GOT3 (cell line): Measurements from ENCODE around the gene PYGM.
"Not testable (repeated sequence)": the region's sequence is repeated elsewhere in the genome, so short reads cannot be mapped to it uniquely, and the experiment has no call there.

Experiments
- DNase-seq: peaks from one replicate; lab custom pipeline; 2025; ENCODE audit warnings: mixed read lengths; lab: John Stamatoyannopoulos, UW

Gene PYGM

DNA sequence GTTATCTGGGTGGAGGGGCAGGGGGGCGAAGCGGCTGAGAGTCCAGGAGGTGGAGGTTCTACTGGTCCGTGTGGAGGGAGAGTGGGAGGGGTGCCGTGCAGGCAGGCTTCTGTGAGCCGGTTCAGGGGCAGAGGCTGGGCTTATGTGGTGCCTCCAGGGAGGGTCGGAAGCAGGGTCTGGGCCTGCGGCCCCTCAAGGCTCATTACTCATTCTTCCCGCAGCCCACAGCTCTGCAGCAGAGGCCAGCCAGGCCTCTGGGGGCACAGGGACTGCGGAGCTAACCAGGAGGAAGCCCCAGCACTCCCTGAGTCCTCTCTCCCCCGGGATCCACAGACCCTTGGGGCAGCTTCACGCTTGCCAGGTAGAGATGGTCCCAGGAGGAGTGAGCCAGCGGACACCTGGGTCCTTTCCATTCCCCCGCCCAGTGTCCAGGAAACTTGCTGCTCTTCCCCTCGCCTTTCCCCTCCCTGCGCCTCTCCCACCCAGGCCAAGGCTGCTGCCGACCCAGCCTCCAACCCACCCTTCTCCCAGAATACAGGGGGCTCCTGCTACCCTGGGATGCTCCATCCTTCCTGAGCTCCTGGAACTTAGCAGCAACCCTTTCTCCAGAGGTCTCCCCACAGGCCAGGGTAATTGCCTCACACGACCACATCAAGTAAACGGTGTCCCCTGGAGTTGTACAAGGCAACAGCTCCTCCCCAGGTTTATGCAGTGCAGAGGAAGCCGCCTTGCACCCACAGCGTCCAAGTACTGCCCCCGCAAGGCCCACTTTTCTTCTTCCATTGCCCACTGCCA is 43.1 kb downstream of the PYGM start:
- DNase-seq, result no peak

GRCh38 chr11:64715756-64716472 is 43.9 kb downstream of the PYGM start:
- no peak for DNase-seq

- no peak for DNase-seq
These were observed 44.7 kb downstream of the PYGM start for GRCh38 chr11:64715110-64715509.

- DNase-seq, result no peak
These were observed 45.1 kb downstream of the PYGM start for GRCh38 chr11:64714666-64715065.

DNA sequence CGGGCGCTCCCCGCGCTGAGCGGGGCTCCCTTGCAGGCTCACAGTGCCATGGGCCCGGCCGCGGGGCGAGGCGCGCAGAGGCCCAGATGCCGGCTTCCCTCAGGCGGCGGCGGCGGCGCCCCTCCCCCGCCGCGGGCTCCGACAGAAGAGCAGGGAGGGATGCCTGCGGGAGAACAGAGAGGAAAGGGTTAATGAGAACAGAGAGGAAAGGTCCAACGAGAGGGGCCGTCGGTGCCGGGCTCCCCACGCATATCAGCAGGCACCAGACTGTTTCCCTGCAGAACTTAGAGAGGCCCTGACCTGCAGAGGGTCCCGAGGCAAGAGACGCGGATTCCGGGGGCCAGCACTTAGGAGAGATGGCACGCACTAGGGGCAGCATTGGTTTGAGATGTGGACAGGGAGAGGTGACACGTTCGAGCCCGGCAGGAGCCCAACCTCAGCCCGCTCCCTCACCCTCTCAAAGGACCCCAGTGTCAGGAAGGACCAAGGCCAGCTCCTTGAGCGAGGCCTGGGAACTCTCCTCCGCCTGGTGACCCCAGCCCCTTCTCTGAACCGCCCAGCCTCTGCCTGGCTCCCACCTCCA is 45.9 kb downstream of the PYGM start:
- no peak for DNase-seq

DNA sequence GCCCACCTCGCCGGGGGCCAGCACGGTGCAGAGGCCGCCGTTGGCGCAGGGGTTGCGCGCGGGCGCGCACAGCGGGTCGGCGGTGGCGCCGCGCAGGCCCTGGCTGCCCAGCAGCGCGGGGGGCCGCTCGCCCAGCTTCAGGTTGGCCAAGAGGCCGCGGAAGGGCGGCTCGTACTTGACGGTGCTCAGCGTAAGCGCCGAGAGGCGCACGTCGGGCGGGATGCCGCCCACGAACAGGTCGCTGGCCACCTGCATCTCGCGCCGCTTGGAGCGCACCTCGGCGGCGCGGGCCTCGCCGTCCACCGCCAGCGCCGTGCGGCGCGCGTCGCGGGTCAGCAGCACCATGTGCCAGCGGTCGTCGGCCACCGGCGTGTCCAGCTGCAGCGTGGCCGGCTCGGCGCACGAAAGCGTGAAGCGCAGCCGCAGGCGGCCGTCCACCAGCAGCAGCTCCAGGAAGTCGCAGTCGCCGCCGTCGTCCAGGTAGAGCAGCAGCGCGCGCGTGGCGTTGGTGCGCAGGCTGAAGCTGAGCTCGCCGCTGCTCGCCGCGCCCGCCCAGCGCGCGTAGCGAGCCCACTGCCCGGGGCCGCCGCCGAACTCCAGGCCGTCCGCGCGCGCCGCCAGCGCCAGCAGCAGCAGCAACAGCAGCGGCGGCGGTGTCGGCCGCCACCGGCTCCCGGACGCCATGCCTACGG is 46.6 kb downstream of the PYGM start:
- no peak for DNase-seq

GRCh38 chr11:64712430-64713015 is 47.3 kb downstream of the PYGM start:
- DNase-seq, result no peak

- DNase-seq, result no peak
These were observed 47.8 kb downstream of the PYGM start for GRCh38 chr11:64711956-64712362.

DNA sequence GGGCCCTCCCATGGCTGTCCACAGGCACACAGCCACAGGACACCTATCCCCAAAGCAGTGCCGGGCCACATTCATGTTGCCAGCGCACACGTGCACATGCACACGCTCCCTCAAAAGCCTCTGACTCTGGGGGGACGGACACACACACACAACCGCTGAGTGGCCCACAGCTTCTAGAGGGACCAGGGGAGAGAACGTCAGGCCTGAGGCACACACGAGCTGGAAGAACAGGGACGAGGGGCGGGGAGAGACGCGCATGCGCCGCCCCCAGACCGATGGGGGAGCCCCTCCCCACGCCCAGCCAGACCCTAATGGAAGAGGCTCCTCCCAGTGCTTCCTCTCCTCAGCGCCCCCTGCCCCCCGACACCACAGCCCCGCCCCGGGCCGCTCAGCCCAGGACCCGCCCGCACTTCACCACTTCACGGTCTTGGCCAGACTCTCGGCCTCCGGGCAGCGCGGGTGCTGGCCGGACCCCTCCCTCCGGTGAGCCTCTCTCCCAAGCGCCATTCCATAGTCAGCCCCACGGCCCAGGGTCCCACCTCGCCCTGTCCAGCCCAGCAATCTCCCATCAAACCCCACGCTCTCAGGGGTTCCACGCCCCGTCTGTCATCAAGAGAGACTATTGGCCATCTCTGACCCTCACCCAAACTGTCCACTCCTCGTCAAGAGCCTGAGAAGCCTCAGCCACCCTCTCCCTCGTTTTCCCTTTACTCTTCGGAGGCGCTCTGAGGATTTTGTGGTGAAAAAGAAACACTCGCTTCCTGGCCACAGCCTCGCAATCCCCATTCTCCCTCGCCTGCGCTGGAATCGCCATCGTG is 48.4 kb downstream of the PYGM start:
- DNase-seq, result no peak

GRCh38 chr11:64710418-64711137 is 49.2 kb downstream of the PYGM start:
- DNase-seq, result no peak

- no peak for DNase-seq
These were observed 54.3 kb downstream of the PYGM start for GRCh38 chr11:64705501-64705900.

DNA sequence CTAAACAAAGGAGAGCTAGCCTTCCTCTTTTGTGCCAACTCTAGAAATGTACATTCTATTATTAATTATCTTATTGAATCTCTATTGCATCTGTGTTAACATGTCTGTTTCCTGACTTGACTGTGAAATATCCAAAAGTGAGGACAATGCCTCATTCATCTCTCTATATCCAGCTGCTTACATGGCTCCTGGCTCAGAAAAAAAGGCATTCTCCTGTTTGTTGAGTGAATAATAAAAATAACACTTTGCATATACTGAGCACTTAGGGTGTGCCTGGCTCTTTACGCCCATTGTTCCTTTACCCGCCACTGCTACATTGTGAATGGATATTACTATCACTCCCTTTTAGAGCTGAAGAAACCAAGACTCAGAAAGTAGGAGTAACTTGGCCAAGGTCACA is 56.7 kb downstream of the PYGM start:
- no peak for DNase-seq

DNA sequence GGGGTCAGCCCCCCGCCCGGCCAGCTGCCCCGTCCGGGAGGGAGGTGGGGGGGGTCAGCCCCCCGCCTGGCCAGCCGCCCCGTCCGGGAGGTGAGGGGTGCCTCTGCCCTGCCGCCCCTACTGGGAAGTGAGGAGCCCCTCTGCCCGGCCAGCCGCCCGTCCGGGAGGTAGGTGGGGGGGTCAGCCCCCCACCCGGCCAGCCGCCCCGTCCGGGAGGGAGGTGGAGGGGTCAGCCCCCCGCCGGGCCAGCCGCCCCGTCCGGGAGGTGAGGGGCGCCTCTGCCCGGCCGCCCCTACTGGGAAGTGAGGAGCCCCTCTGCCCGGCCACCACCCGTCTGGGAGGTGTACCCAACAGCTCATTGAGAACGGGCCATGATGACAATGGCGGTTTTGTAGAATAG is 57.8 kb downstream of the PYGM start:
- DNase-seq, result not testable (repeated sequence)

- no peak for DNase-seq
These were observed 61.3 kb downstream of the PYGM start for GRCh38 chr11:64698427-64698826.

- DNase-seq, result no peak
These were observed 62.0 kb downstream of the PYGM start for GRCh38 chr11:64697663-64698375.
